GM23248 (cell line): Measurements from ENCODE around the gene SLC22A5. TPM values are rescaled to one million over a fixed set of nuclear protein-coding genes. Genes with fewer than 3 reads are reported as not detected.
A peak's percentile ranks its signal among the peaks of the same experiment; 100 is the strongest.

Source experiments
- DNase-seq: peaks from one replicate; pipeline ENCODE4 v3.0.0-alpha.2; 2015
- H2AFZ ChIP-seq: fragments of 200-600 bp; sonication (generic); 2 replicates; pipeline ENCODE4 v1.6.1; 2016; ENCODE audit warnings: antibody characterized with exemption
- H3F3A ChIP-seq: fragments of 200-600 bp; sonication (generic); 2 replicates; pipeline ENCODE4 v1.6.1; 2016; ENCODE audit warnings: mild to moderate bottlenecking, antibody characterized with exemption, mixed run types; ENCODE audit not compliant: insufficient read depth
- H3K27ac ChIP-seq: fragments of 200-600 bp; sonication (generic); 2 replicates; pipeline ENCODE4 v1.5.1; 2016; ENCODE audit warnings: mild to moderate bottlenecking
- H3K27me3 ChIP-seq: fragments of 200-600 bp; sonication (generic); replicated peaks from 2 replicates; pipeline ENCODE4 v1.6.1; 2016; ENCODE audit warnings: mild to moderate bottlenecking; ENCODE audit not compliant: insufficient read depth
- H3K36me3 ChIP-seq: fragments of 200-600 bp; sonication (generic); 2 replicates; pipeline ENCODE4 v1.6.1; 2016; ENCODE audit warnings: low read depth, mild to moderate bottlenecking
- H3K4me1 ChIP-seq: fragments of 200-600 bp; sonication (generic); 2 replicates; pipeline ENCODE4 v1.6.1; 2016; ENCODE audit warnings: mild to moderate bottlenecking; ENCODE audit not compliant: insufficient read depth
- H3K4me2 ChIP-seq: fragments of 200-600 bp; sonication (generic); one replicate; pipeline ENCODE4 v1.6.1; 2016; ENCODE audit warnings: mild to moderate bottlenecking; ENCODE audit not compliant: unreplicated experiment
- H3K4me3 ChIP-seq: fragments of 200-600 bp; sonication (generic); 2 replicates; pipeline ENCODE4 v1.5.1; 2016; ENCODE audit warnings: mild to moderate bottlenecking
- H3K79me2 ChIP-seq: fragments of 200-600 bp; sonication (generic); 2 replicates; pipeline ENCODE4 v1.6.1; 2016; ENCODE audit warnings: mild to moderate bottlenecking; ENCODE audit not compliant: insufficient read depth
- H3K9ac ChIP-seq: fragments of 200-600 bp; sonication (generic); 2 replicates; pipeline ENCODE4 v1.6.1; 2016; ENCODE audit warnings: mild to moderate bottlenecking
- H3K9me2 ChIP-seq: fragments of 200-600 bp; sonication (generic); 2 replicates; pipeline ENCODE4 v1.6.1; 2016; ENCODE audit warnings: mixed run types, mild to moderate bottlenecking, moderate library complexity; ENCODE audit not compliant: insufficient read depth
- H3K9me3 ChIP-seq: fragments of 200-600 bp; sonication (generic); one replicate; pipeline ENCODE4 v1.6.1; 2017; ENCODE audit warnings: low read depth
- H4K20me1 ChIP-seq: fragments of 200-600 bp; sonication (generic); 2 replicates; pipeline ENCODE4 v1.6.0; 2016; ENCODE audit not compliant: insufficient read depth
- EZH2 ChIP-seq: fragments of 200-600 bp; sonication (generic); IDR thresholded peaks from 2 replicates; pipeline ENCODE4 v1.6.1; 2018; ENCODE audit warnings: antibody characterized with exemption, mild to moderate bottlenecking; ENCODE audit not compliant: insufficient read depth, poor library complexity, severe bottlenecking
- EZH2phosphoT487 ChIP-seq: fragments of 200-600 bp; sonication (generic); IDR thresholded peaks from 2 replicates; pipeline ENCODE4 v1.6.1; 2018; ENCODE audit warnings: antibody characterized with exemption, moderate library complexity, mild to moderate bottlenecking, low read depth; ENCODE audit not compliant: insufficient read depth
- WGBS, 2 experiments: methylation state at CpG; one replicate each; pipeline ENCODE4 v1.1.6; 2015 to 2017; ENCODE audit warnings: low lambda C conversion rate in 2 of 2, low coverage in 1 of 2; ENCODE audit errors: missing lambda C conversion rate in 2 of 2; 5-methylcytosine and 5-hydroxymethylcytosine counted together
- in situ Hi-C: fragments of 300-500 bp; cut with MboI; formaldehyde crosslinking; loops from 2 replicates; pipeline ENCODE4 v1.15.0; 2020
- polyA plus RNA-seq: library from polyadenylated mRNA; unstranded; fragments of >200 nt; fragmentation: Nextera tagmentation; extraction: Ambion mirVana; gene quantifications from 2 replicates; pipeline ENCODE4 v1.2.1, GENCODE V29; 2016
- total RNA-seq: library from RNA; depleted of rRNA; stranded (reverse); fragments of >200 nt; shearing (Covaris generic); gene quantifications from 2 replicates; pipeline ENCODE4 v1.2.3, GENCODE V29; 2014

Gene SLC22A5
- total and polyA plus RNA-seq, 2 experiments from 2014 or later, result 1.7 to 3.0 TPM

DNA sequence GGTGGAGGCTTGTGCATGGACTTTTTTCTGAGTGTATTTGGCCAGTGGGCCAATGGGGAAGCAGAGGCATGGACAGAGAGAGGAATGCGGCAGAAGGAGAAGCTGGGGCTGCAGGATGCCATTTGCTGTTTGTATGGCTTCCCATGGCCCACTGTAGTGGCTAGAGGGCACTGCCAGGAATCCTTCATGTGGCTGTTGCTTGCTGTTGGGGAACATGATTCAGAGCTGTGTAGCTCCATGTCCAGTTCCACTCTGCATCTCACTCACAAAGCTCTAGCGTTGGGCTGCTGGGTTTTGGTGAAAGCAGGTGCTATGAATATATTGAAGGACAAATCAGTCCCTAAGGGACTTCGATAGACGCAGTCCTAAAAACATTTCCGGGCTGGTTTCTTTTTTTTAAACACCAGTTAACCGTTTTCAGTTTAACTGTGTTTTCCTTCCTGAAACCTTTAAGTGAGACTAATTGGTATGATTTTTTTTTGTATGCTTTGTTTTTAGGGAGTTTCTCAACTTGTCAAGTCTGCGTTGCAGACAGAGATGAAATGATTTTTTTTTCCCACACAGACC, 51.3 kb downstream of the SLC22A5 start:
- no peaks in the 10 kb centered on the region for H3K9me2 ChIP-seq
- DNase-seq, result peak; percentile 18
- peaks cover 33% of the 10 kb centered on the region for H3K4me1 ChIP-seq
- H3K9me3 ChIP-seq, result no peaks in the 10 kb centered on the region
- H2AFZ ChIP-seq, result no peak overlapping the region
- TF ChIP-seq EZH2phosphoT487 (no peak), EZH2 (no peak)
- H3K4me2 ChIP-seq, result no peak overlapping the region
- no peaks in the 10 kb centered on the region for H3K27me3 ChIP-seq
- H3K27ac ChIP-seq, result no peak overlapping the region
- no peak overlapping the region for H3K9ac ChIP-seq
- H3F3A ChIP-seq, result peaks cover 15% of the 10 kb centered on the region
- 78 to 79% methylated on average over 7 of the region's 7 CpGs for WGBS, 2 experiments
- H3K4me3 ChIP-seq, result no peak overlapping the region
- peaks cover 16% of the 10 kb centered on the region for H3K79me2 ChIP-seq
- no peaks in the 10 kb centered on the region for H4K20me1 ChIP-seq
- in situ Hi-C loops, result no loop called here
- H3K36me3 ChIP-seq, result no peaks in the 10 kb centered on the region

GRCh38 chr5:132421462-132421861, 52.0 kb downstream of the SLC22A5 start:
- TF ChIP-seq EZH2phosphoT487, result no peak
- TF ChIP-seq EZH2, result no peak
- Histone ChIP-seq H3K27ac (no peak overlapping the region), H3K4me3 (no peak overlapping the region), H2AFZ (no peak overlapping the region), H3K4me1 (peaks cover 40% of the 10 kb centered on the region), H3K4me2 (no peak overlapping the region), H3K79me2 (0 out of 2 replicates have a peak, but pooled peaks cover 13% of the 10 kb centered on the region), H4K20me1 (no peaks in the 10 kb centered on the region), H3K9me3 (no peaks in the 10 kb centered on the region), H3K9me2 (no peaks in the 10 kb centered on the region), H3K27me3 (no peaks in the 10 kb centered on the region), H3K9ac (no peak overlapping the region), H3K36me3 (no peaks in the 10 kb centered on the region), H3F3A (peaks cover 21% of the 10 kb centered on the region)
- in situ Hi-C loops, result no loop called here
- DNase-seq, result no peak
- 100% methylated on average over 3 of the region's 3 CpGs for WGBS, 2 experiments

- Histone ChIP-seq H3K36me3 (no peaks in the 10 kb centered on the region), H3K4me1 (peaks cover 54% of the 10 kb centered on the region), H3K27me3 (no peaks in the 10 kb centered on the region), H3K9ac (peak overlapping the region; percentile 8; the same call in 1 of the 2 replicates), H3K27ac (peak overlapping the region; percentile 50), H3K4me3 (no peak overlapping the region), H4K20me1 (no peaks in the 10 kb centered on the region), H3K9me3 (no peaks in the 10 kb centered on the region), H2AFZ (no peak overlapping the region), H3K4me2 (no peak overlapping the region), H3K9me2 (no peaks in the 10 kb centered on the region), H3K79me2 (peaks cover 14% of the 10 kb centered on the region; the same call in 1 of the 2 replicates), H3F3A (peaks cover 30% of the 10 kb centered on the region)
- DNase-seq, result peak; percentile 65
- in situ Hi-C loops, result no loop called here
- 51 to 71% methylated on average over 5 of the region's 5 CpGs for WGBS, 2 experiments
- TF ChIP-seq EZH2 (no peak), EZH2phosphoT487 (no peak)
These were observed 53.4 kb downstream of the SLC22A5 start for GRCh38 chr5:132422720-132423437.

- H2AFZ ChIP-seq, result no peak overlapping the region
- no peaks in the 10 kb centered on the region for H3K36me3 ChIP-seq
- H3K9me2 ChIP-seq, result no peaks in the 10 kb centered on the region
- TF ChIP-seq EZH2 (no peak), EZH2phosphoT487 (no peak)
- H3K9ac ChIP-seq, result peak overlapping the region; percentile 8; the same call in 1 of the 2 replicates
- no peak overlapping the region for H3K4me3 ChIP-seq
- WGBS, 2 experiments, result 82 to 95% methylated on average over 3 of the region's 3 CpGs
- peaks cover 19% of the 10 kb centered on the region; the same call in 1 of the 2 replicates for H3K79me2 ChIP-seq
- H3F3A ChIP-seq, result peaks cover 30% of the 10 kb centered on the region
- no peaks in the 10 kb centered on the region for H4K20me1 ChIP-seq
- DNase-seq, result no peak
- H3K4me2 ChIP-seq, result no peak overlapping the region
- H3K4me1 ChIP-seq, result peaks cover 60% of the 10 kb centered on the region
- in situ Hi-C loops, result no loop called here
- no peaks in the 10 kb centered on the region for H3K9me3 ChIP-seq
- peak overlapping the region; percentile 50 for H3K27ac ChIP-seq
- H3K27me3 ChIP-seq, result no peaks in the 10 kb centered on the region
These were observed 54.0 kb downstream of the SLC22A5 start for GRCh38 chr5:132423438-132423898.
